DOHH2 (cell line): ENCODE measurements around the gene ATG12.

Experiments
- H3F3A ChIP-seq: fragments of 200-600 bp; sonication (generic), shearing (Covaris generic); 2 replicates; pipeline ENCODE4 v1.6.0; 2016; ENCODE audit warnings: antibody characterized with exemption, mild to moderate bottlenecking; ENCODE audit not compliant: control insufficient read depth, insufficient read depth
- H3K27ac ChIP-seq: fragments of 200-600 bp; sonication (generic); 2 replicates; pipeline ENCODE4 v1.5.1; 2014; ENCODE audit warnings: low read depth, mild to moderate bottlenecking, low read length, moderate library complexity
- H3K27me3 ChIP-seq: fragments of 200-600 bp; sonication (generic); 2 replicates; pipeline ENCODE4 v1.6.1; 2014; ENCODE audit warnings: mild to moderate bottlenecking, low read length, mixed read lengths; ENCODE audit not compliant: control insufficient read depth
- H3K36me3 ChIP-seq: fragments of 200-600 bp; sonication (generic); 2 replicates; pipeline ENCODE4 v1.6.1; 2014; ENCODE audit warnings: mild to moderate bottlenecking, low read length, moderate library complexity, mixed read lengths; ENCODE audit not compliant: control insufficient read depth
- H3K4me1 ChIP-seq: fragments of 200-600 bp; sonication (generic); 2 replicates; pipeline ENCODE4 v1.6.1; 2014; ENCODE audit warnings: mild to moderate bottlenecking, low read length, mixed read lengths; ENCODE audit not compliant: control insufficient read depth
- H3K4me2 ChIP-seq: fragments of 200-600 bp; sonication (generic); 2 replicates; pipeline ENCODE4 v1.6.0; 2014; ENCODE audit warnings: mild to moderate bottlenecking, low read length, moderate library complexity
- H3K4me3 ChIP-seq: fragments of 200-600 bp; sonication (generic); 2 replicates; pipeline ENCODE4 v1.5.1; 2014; ENCODE audit warnings: mild to moderate bottlenecking, low read length, mixed read lengths
- H3K79me2 ChIP-seq: fragments of 200-600 bp; sonication (generic); 2 replicates; pipeline ENCODE4 v1.6.1; 2014; ENCODE audit warnings: mild to moderate bottlenecking, low read length, mixed read lengths; ENCODE audit not compliant: control insufficient read depth
- H3K9me2 ChIP-seq: fragments of 200-600 bp; sonication (generic); replicated peaks from 2 replicates; pipeline ENCODE4 v1.6.1; 2014; ENCODE audit warnings: mild to moderate bottlenecking, low read length, mixed read lengths; ENCODE audit not compliant: control insufficient read depth
- H3K9me3 ChIP-seq: fragments of 200-600 bp; sonication (generic); 2 replicates; pipeline ENCODE4 v1.6.1; 2014; ENCODE audit warnings: antibody characterized with exemption, low read length, mixed read lengths; ENCODE audit not compliant: control insufficient read depth, insufficient read depth
- H4K20me1 ChIP-seq: fragments of 200-600 bp; sonication (generic); 2 replicates; pipeline ENCODE4 v1.6.0; 2014; ENCODE audit warnings: low read depth, mild to moderate bottlenecking, antibody characterized with exemption, low read length, moderate library complexity; ENCODE audit not compliant: control insufficient read depth, insufficient read depth
- CTCF ChIP-seq: fragments of 200-600 bp; sonication (generic); IDR thresholded peaks from one replicate; pipeline ENCODE4 v1.5.1; 2014; ENCODE audit warnings: antibody characterized with exemption, mild to moderate bottlenecking, low read depth, low read length; ENCODE audit not compliant: poor library complexity, severe bottlenecking
- EZH2phosphoT487 ChIP-seq: fragments of 200-600 bp; sonication (generic); IDR thresholded peaks from 2 replicates; pipeline ENCODE4 v1.6.1; 2017; ENCODE audit warnings: borderline replicate concordance, mild to moderate bottlenecking, antibody characterized with exemption, low read length, moderate library complexity, mixed read lengths

ATG12 gene

DNA sequence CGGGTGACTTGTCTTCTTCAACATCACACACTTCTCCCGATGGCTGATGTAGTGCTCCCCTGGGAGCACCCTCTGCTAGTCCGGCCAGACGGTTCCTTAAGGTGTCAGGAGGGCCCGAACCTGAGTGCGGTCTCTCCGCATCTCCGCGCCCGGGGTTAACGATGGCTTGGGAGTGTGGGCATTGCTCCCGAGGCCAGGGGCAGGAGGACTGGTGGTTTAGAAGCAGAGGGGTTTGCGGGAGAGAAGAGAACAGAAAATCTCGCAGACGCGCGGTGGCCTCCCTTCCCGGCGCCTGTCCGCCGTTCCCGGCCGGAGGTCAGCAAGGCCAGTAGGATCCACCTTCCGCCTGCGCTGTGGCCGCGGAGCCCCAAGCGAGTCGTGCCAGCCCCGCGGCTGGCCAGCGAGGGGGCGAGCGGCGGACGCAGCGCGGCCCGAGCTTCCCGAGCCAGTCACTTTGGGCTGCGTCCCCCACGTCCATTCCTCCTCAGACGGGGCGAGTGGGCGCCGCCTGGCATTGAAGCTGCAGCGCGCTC lies 25.6 kb downstream of the ATG12 start:
- no peaks in the 10 kb centered on the region for H3K27me3 ChIP-seq
- H3K4me2 ChIP-seq: no peak overlapping the region
- no peaks in the 10 kb centered on the region for H3K4me1 ChIP-seq
- no peaks in the 10 kb centered on the region for H3K79me2 ChIP-seq
- H3K9me3 ChIP-seq: peaks cover 13% of the 10 kb centered on the region; the same call in 1 of the 2 replicates
- no peaks in the 10 kb centered on the region for H4K20me1 ChIP-seq
- no peak overlapping the region for H3K4me3 ChIP-seq
- H3K27ac ChIP-seq: no peak overlapping the region
- H3K9me2 ChIP-seq: no peaks in the 10 kb centered on the region
- TF ChIP-seq CTCF: no peak
- no peak for TF ChIP-seq EZH2phosphoT487
- no peaks in the 10 kb centered on the region for H3F3A ChIP-seq
- no peaks in the 10 kb centered on the region for H3K36me3 ChIP-seq

GRCh38 chr5:115815006-115815692 lies 26.2 kb downstream of the ATG12 start:
- no peak for TF ChIP-seq CTCF
- no peak for TF ChIP-seq EZH2phosphoT487
- no peaks in the 10 kb centered on the region for H4K20me1 ChIP-seq
- H3K27ac ChIP-seq: no peak overlapping the region
- no peak overlapping the region for H3K4me2 ChIP-seq
- no peaks in the 10 kb centered on the region for H3K9me2 ChIP-seq
- H3K27me3 ChIP-seq: no peaks in the 10 kb centered on the region
- H3F3A ChIP-seq: no peaks in the 10 kb centered on the region
- H3K4me1 ChIP-seq: no peaks in the 10 kb centered on the region
- no peaks in the 10 kb centered on the region for H3K79me2 ChIP-seq
- peaks cover 13% of the 10 kb centered on the region; the same call in 1 of the 2 replicates for H3K9me3 ChIP-seq
- H3K36me3 ChIP-seq: no peaks in the 10 kb centered on the region
- H3K4me3 ChIP-seq: no peak overlapping the region

DNA sequence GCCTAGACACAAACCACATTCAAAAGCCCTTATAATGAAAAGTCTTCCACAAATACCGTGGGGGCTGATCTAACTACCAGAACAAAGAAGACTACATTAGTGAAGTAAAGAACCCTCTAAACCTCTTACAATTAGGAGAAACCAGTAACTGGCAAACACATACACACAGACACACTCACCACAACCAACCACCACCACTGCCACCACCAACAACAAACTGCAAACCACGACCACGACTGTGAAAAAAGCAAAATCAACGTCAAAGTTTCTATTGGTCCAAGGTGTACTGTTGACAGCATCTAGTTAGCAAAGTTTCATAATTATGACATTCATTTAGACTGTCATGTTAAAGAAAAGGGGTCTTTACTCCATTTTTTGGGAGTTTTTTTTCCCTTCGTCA lies 27.6 kb downstream of the ATG12 start:
- Histone ChIP-seq H3K79me2 (no peaks in the 10 kb centered on the region), H3K4me1 (no peaks in the 10 kb centered on the region), H4K20me1 (no peaks in the 10 kb centered on the region), H3K9me2 (no peaks in the 10 kb centered on the region), H3K4me3 (no peak overlapping the region), H3F3A (no peaks in the 10 kb centered on the region), H3K9me3 (peaks cover 13% of the 10 kb centered on the region; the same call in 1 of the 2 replicates), H3K4me2 (no peak overlapping the region), H3K36me3 (no peaks in the 10 kb centered on the region), H3K27ac (no peak overlapping the region), H3K27me3 (no peaks in the 10 kb centered on the region)
- TF ChIP-seq EZH2phosphoT487 (no peak), CTCF (no peak)
